Esophagus muscularis mucosa (tissue), 3 donors: Measurements from ENCODE around the gene TMED7.

Experiments
- CTCF ChIP-seq, 3 experiments: fragments of 200-600 bp in 2 of 3; fragments of 450-650 bp in 1 of 3; sonication (generic) in 2 of 3; IDR thresholded peaks; one replicate each; pipeline ENCODE4 v1.5.1; 2017 to 2019; ENCODE audit warnings: antibody characterized with exemption in 3 of 3, mild to moderate bottlenecking in 2 of 3, moderate library complexity in 1 of 3
- POLR2A ChIP-seq: fragments of 450-650 bp; IDR thresholded peaks from one replicate; pipeline ENCODE4 v1.6.1; 2017; ENCODE audit warnings: antibody characterized with exemption, moderate library complexity, mild to moderate bottlenecking, low read depth

- TF ChIP-seq CTCF (IDR thresholded peaks at IDR 0.05) (no peak), POLR2A (no peak)
Observed at GRCh38 chr5:115580941-115581340, 44.9 kb downstream of the TMED7 start.
